Erythroblast (primary cell): Measurements from ENCODE around the gene SYNE2.

Experiments
- GATA1 ChIP-seq: IDR thresholded peaks from 2 replicates; pipeline ENCODE4 v1.6.1; 2011; ENCODE audit warnings: low read depth, mild to moderate bottlenecking, control low read depth, low read length, moderate library complexity
- POLR2A ChIP-seq: IDR thresholded peaks from 2 replicates; pipeline ENCODE4 v1.6.1; 2011; ENCODE audit warnings: mild to moderate bottlenecking, low read length

- no peak for TF ChIP-seq POLR2A
- no peak for TF ChIP-seq GATA1
These were observed 111.3 kb downstream of the SYNE2 start for GRCh38 chr14:63964113-63964512.
